HG02642 (cell line): ENCODE measurements around the gene TMCC2.
"Not testable (repeated sequence)": the region's sequence is repeated elsewhere in the genome, so short reads cannot be mapped to it uniquely, and the experiment has no call there.

Experiments
- ATAC-seq: cut with Tn5 transposase; IDR thresholded peaks from one replicate; pipeline ENCODE4 v1.9.1; 2021; ENCODE audit warnings: mild to moderate bottlenecking; ENCODE audit not compliant: unreplicated experiment, poor library complexity

The TMCC2 gene

DNA sequence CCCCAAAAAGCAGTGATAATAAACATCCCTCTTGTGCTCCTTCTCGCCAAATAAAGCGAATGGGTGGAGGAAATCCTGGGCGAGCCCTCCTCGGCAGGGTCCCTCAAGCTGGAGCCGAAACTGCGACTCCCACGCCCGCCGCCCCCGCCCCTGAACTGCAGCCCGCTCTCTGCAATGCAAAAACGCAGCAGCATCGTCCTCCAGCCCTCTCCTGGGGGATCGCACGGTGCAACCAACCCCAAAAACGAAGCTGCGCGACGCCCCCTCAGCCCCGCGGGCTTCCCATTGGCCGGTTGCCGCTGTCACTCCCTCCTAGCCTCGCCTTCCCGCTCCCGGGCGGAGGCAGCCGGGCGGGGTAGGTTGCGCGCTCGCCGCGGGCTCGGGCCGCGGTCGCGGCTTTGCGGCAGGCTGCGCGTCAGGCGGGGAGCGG, at the start of gene TMCC2:
Gene TMCC2 (plus strand): TSS at position 363 of the 430 bp plus-strand sequence. CDS start 619 bp downstream, outside the sequence.
- peak; percentile 87 for ATAC-seq

GRCh38 chr1:205179842-205180241, 47.9 kb upstream of the TMCC2 start:
- ATAC-seq: no peak

DNA sequence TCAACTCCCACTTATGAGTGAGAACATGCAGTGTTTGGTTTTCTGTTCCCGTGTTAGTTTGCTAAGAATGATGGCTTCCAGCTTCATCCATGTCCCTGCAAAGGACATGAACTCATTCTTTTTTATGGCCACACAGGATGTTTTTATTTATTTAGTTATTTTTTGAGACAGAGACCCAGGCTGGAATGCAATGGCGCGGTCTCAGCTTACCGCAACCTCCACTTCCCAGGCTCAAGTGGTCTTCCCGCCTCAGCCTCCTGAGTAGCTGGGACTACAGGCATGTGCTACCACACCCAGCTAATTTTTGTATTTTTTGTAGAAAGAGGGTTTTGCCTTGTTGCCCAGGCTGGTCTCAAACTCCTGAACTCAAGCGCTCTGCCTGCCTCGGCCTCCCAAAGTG, 47.4 kb upstream of the TMCC2 start:
- not testable (repeated sequence) for ATAC-seq

DNA sequence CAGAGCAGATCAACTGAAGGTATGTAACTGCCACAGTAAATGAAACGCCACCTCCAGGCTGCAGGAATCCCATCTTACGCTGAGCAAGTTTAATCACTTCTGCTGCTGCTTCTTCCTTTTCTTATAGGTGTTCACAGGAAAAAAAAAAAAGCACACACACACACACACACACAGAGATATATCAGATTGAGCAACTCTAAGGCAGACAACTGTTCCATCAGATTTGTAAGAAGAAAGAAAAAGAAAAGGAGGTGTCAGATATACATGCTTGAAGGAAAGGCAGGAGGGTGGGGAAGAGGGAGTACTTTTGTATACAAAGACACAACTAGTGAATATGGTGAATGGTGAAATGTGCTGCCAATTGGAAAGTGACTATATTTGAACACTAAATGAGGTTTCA, 44.8 kb upstream of the TMCC2 start:
- no peak for ATAC-seq

DNA sequence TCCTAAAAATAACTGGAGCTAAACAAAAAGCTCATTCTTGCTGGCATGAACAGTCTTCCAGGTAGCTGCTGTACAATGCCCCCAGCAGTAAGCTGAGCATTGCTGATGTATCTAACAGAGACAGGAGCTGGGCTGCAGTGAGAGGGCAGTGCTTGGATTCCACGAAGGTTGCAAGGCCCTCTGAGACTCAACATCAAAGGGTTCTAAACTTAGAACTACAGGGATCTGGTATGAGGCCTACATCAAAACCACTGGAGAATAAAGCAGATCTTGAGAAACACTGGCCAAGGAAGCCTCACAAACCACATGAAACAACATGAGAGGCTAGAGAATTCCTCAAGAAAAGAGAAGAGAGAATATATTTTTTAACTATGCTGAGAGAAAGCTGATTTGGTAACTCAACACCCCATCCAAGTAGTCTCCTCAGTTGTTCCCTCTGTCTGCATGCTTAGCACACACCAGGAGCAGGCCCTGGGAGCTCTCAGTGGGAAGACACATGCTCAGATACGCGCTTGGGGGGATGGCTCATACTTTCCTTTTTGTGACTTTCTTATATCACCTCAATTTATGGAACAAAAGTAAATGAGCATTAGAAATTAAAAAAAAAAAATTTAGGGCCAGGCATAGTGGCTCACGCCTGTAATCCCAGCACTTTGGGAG, 43.9 kb upstream of the TMCC2 start:
- no peak for ATAC-seq

- ATAC-seq: no peak
Observed at GRCh38 chr1:205186191-205186590, 41.6 kb upstream of the TMCC2 start.

DNA sequence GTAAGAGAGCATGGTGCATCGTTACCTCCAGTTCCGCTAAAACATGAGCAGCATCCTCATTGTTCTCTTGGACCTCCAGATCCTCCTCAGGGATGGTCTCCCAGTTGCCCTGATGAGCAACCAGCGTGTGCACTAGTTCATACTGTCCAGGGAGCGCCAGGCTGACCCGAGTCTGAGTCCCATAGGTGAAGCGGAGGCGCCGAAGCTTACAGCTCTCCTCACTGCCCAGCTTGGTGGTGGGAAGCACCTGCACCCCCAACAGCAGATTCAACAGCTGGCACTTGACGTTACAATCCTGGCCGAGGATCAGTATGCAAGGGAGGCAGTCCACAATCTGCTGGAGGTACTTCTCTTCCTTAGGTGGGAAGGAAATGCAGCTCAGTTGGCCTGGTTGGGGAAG, 40.3 kb upstream of the TMCC2 start:
- ATAC-seq: no peak

- ATAC-seq: no peak
Observed at GRCh38 chr1:205188098-205188497, 39.6 kb upstream of the TMCC2 start.

GRCh38 chr1:205188596-205188995, 39.1 kb upstream of the TMCC2 start:
- ATAC-seq: no peak

DNA sequence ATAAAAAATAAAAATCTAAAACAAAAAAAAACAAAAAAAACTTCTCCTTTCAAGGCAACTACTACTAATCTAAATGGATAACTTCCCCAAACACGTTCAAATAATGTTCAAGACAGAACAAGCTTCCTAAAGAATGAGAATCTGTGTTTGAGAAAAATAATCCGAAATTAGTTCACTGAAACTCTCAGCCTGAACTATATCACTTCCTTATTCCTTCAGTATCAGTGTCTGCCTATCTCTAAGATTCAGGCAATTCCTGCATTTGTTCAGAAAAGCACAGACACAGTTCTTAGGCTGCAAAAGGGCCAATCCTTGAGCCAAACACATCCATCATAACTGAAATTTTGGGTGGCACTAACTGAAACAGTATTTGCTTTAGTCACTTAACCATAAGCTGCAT, 38.6 kb upstream of the TMCC2 start:
- no peak for ATAC-seq

DNA sequence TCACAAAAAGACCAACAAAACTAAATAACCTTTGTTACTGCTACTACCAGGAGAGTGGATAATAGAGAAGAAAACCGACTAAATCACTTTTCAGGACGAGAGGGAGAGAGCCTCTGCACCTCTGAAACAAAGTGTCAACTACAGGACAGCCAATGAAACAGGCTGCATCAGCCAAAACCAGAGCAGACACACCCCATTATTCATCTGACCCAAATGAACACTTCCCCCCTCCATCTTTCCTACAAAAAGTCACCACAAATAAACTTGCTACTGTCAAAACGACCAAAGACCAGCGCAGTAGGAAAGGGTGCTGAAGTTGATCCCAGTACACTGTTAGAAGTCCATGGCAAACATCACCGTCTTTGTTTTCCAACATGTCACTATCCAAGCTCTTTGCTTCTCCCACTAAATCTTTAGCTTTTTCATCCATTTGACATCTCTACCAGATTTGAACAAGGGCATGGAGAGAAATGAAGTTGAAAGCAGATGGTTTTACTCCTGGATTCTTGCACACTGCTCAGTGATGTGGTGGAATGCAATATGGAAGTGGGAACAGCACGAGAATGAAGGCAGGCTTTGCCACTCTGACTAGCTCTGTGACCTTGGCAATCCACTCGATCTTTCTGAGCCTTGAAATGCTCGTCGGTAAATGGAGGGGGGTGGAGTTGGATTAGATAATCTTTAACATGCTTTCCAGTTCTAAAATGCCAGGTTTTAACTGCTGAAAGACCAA, 36.7 kb upstream of the TMCC2 start:
- ATAC-seq: no peak

- ATAC-seq: no peak
Observed at GRCh38 chr1:205191622-205192021, 36.1 kb upstream of the TMCC2 start.

DNA sequence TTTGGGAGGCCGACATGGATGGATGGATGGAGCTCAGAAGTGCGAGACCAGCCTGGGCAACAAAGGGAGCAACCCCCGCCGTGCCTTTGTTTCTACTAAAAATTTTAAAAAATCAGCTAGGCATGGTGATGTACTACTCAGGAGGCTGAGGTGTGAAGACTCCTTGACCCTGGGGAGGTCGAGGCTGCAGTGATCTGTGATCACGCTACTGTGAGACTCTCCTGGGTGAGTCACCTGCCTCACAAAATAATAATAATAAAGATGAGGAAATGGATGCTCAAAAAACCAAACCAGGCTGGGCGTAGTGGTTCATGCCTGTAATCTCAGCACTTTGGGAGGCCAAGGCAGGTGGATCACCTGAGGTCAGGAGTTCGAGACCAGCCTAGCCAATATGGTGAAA, 35.5 kb upstream of the TMCC2 start:
- ATAC-seq: no peak

DNA sequence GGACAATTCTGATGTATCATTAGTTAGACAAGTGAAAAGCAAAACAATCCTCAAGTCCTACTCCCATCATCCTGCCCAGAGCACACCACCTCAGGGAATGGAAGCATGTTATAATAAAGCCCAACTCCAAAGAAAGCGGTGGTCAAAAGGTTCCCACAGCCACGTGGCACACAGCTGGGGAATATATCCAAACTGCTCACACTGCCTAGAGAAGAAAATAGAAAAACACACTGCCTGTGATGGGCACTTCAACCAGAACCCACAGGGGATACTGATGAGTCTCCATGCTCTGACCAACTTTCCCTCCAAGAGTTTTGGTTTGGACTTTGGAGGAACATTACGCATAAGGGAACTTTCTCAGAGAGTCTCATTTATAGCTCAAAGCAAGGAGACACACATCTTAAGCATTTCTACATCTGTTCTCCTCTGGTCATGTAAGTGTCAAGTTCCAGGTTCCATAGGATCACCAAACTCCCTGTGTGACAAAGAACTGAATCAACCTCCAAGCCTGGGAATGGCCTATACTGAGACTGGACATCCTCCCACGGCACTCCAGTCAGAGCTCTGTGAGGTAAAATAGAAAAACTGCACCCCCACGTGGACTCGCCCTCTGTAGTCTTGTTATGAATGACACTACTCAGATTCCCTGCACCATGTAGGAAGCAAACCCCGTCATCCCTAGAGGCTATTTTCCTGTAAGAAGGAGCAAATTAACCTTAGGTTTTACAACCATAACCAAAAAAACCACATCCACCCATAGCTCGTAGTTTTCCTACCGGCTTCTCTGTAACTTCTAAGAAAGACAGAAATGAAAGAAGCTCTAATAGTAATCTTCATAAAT, 28.4 kb upstream of the TMCC2 start:
- ATAC-seq: no peak

DNA sequence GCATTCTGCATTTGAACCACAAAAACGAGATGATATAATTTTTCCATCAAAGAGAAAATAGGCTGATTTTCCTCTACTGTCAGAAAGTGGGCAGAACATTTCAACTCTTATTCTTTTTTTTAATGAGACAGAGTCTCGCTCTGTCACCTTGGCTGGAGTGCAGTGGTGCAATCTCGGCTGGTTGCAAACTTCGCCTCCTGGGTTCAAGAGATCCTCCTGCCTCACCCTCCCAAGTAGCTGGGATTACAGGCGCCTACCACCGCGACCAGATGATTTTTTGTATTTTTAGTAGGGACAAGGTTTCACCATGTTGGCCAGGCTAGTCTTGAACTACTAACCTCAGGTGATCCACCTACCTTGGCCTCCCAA, 27.8 kb upstream of the TMCC2 start:
- no peak for ATAC-seq

DNA sequence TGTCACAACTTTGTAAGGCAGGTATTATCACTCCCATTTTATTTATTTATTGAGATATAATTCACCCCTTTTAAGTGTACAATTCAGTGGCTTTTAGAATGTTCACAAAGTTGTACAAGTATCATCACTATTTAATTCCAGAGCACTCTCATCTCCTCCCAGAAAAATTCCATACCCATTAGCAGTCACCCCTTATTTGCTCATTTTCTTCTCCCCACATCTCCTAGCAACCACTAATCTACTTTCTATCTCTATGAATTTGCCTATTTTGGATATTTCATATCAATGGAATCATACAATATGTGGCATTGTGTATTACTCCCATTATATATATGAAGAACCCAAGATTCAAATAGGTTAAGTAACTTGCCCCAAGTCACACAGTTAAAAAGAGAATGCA, 23.2 kb upstream of the TMCC2 start:
- no peak for ATAC-seq

GRCh38 chr1:205205055-205205454, 22.7 kb upstream of the TMCC2 start:
- ATAC-seq: no peak

GRCh38 chr1:205208811-205209210, 18.9 kb upstream of the TMCC2 start:
- no peak for ATAC-seq

DNA sequence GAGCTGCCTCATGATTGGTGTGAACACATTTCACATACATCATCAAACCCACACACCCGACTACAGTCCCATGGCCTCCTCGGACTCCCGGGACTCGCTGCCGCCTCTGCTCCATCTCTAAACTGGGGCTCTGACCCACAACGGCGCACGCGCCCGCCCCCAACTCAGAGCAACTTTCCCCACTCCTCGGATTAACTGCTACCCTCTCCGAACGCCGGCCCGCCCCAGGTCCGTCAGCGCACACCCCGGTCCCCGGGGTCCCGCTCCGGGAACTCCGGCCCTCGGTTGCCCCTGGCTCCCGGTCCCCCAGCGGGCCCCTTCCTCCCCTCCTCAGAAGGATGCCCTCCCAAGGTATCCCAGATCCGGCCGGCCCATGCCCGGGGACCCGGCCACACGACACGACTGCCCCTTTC, 17.0 kb upstream of the TMCC2 start:
- ATAC-seq: peak; percentile 22

DNA sequence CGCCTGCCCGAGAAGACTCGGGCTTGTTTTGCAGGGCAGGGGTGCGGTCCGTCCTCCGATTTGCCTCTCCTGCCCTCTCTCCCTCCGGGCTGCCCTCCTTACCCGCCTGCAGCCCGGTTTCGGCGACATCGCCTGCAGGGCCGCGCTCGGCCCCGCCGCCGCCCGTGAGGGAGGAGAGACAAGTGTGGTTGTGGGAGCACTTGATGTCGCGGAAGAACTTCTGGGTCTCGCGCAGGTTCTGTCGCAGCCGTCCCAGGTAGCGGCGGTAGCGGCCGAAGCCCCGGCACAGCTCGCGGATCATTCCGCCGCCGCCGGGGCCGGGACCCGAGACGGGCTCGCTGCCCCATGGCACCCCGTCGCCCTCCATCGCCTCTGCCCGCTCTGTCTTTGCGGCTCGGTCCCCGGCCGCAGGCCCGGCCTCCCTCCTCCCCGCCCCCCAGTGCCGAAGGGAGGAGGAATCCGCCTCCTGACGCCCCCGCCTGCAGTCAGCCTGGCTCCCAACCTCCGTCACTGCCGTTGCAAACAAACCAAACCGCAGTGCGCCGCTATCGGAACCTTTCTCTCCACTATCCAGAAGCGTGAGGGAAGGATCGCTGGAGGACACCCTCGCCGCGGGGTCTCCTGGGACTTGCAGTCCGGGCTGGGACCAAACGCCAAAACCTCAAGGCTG, 16.4 kb upstream of the TMCC2 start, which contains the start of gene DSTYK:
Gene DSTYK (minus strand): TSS at position 534 of the 670 bp plus-strand sequence. CDS start 167 bp downstream, at position 367.
- peak; percentile 91 for ATAC-seq
